GM18858 (cell line): Measurements from ENCODE around the gene SCAF1.
A peak's percentile ranks its signal among the peaks of the same experiment; 100 is the strongest.
"Not testable (repeated sequence)": the region's sequence is repeated elsewhere in the genome, so short reads cannot be mapped to it uniquely, and the experiment has no call there.

Experiments used
- ATAC-seq: cut with Tn5 transposase; IDR thresholded peaks from one replicate; pipeline ENCODE4 v1.9.1; 2021; ENCODE audit not compliant: unreplicated experiment

Gene SCAF1

GRCh38 chr19:49615861-49616260, 26.1 kb upstream of the SCAF1 start:
- ATAC-seq, result no peak

GRCh38 chr19:49616532-49616931, 25.5 kb upstream of the SCAF1 start:
- ATAC-seq, result no peak

DNA sequence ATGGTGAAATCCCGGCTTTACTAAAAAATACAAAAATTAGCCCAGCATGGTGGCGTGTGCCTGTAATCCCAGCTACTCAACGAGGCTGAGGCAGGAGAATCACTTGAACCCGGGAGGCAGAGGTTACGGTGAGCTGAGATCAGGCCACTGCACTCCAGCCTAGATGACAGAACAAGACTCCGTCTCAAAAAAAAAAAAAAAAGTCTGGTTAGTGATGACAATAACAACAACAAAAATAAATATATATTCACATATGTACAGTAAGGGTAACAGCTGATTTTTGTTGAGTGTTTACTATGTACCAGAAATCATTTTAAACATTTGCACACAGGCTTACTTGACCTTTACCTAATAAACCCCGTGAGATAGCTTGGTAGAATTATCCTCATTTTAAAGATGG, 25.1 kb upstream of the SCAF1 start:
- no peak for ATAC-seq

DNA sequence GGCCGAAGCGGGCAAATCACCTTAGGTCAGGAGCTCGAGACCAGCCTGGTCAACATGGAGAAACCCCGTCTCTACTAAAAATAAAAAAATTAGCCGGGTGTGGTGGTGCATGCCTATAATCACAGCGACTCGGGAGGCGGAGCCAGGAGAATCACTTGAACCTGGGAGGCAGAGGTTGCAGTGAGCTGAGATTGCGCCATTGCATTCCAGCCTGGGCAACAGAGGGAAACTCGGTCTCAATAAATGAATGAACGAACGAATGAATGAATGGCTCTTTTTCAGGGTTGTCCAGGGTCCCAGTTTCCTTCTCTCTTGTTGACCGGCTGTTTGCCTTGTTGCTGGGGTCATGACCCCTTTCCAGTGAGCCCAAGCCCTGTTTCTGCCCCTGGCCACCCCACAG, 24.1 kb upstream of the SCAF1 start:
- ATAC-seq, result not testable (repeated sequence)

DNA sequence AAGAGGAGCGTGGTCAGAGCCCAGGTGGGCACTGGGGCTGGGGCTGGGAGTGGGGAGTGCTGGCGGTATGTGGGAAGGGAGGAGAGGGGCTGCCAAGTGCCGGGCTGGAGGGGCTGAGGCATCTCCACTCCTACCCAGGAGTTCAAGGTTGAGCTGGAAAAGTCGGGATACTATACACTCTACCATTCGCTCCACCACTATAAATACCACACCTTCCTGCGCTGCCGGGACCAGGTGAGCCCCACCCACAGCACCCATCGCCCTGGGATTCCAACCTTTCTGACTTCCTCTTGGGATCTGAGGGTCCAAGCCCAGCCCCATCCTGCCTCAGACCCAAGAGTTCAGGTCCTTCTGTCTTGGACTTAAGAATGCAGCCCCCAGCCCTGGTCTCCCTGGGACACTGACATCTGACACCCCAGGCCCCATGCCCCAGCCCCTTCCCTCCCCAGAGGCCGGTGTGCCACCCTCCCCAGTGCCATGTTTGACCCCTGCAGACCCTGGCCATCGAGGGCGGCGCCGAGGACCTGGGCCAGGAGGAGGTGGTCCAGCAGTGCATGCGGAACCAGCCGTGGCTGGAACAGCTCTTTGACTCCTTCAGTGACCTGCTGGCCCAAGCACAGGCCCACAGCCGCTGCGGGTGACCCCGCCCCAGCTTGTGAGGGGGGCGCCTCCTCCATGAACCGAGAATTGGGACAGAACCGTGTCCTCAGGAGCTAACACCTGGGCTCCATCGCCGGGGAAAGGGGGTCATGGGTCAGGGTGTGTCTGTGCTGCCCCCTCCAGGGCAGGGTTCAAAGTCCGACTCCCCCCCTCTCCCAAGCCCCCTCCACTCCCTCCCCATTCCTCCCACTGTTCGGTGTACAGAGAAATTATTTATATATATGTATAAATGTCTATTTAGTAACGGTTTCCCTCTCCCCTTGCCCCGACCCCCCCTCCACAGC, 16.8 kb upstream of the SCAF1 start:
- no peak for ATAC-seq

- ATAC-seq, result no peak
Observed at GRCh38 chr19:49626226-49626625, 15.8 kb upstream of the SCAF1 start.

DNA sequence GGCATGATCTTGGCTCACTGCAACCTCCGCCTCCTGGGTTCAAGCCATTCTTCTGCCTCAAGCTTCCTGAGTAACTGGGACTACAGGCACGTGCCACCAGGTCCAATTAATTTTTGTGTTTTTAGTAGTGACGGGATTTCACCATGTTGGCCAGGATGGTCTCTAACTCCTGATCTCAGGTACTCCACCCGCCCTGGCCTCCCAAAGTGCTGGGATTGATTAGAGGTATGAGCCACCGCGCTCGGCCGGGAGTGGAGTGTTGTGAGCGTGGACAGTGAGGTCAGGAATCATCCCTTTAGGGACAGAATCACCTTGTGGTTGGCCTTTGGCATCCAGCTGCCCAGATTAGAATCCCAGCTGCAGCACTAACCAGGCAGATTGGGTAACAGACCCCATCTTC, 12.3 kb upstream of the SCAF1 start:
- ATAC-seq, result no peak

DNA sequence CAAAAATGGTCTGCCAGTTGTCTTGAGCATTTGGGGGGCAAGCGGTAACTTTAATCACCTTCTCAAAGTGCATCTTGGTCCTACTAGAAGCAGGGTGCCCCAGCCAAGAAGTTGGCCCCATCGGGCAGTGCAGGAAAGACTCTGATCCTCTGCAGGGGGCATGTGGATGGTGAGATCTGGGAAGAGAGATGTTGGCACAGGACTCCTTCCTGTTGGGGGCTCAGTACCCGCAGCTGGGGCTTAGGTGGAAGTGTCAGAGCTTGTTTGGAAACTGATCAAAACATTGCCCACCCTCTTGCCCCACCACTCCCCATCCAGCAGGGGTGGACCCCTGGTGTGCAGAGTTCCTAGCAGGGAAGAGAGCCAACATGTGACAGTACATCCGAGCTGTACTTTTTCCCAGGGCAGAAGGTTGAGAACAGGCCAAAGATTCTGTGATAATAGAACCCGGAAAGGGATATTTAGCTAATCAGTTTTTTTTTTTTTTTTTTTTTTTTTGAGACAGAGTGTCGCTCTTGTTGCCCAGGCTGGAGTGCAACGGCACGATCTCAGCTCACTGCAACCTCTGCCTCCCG, 10.9 kb upstream of the SCAF1 start:
- no peak for ATAC-seq

- no peak for ATAC-seq
Observed at GRCh38 chr19:49631610-49632192, 10.3 kb upstream of the SCAF1 start.

DNA sequence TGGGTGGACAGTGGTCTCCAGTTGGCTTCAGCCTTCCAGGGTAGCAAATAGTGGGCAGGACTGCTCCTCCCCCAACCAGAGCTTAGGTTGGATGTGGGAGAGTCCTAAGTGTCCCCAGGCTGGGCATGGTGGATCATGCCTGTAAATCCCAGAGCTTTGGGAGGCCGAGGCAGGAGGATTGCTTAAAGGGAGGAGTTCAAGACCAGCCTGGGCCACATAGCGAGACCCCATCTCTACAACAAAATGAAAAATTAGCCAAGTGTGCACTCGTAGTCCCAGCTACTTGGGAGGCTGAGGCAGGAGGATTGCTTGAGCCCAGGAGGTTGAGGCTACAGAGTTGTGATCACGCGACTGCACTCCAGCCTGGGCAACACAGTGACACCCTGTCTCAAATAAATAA, 9.4 kb upstream of the SCAF1 start:
- ATAC-seq, result no peak

- not testable (repeated sequence) for ATAC-seq
Observed at GRCh38 chr19:49633273-49633672, 8.7 kb upstream of the SCAF1 start.

- no peak for ATAC-seq
Observed at GRCh38 chr19:49635530-49636232, 6.3 kb upstream of the SCAF1 start.

DNA sequence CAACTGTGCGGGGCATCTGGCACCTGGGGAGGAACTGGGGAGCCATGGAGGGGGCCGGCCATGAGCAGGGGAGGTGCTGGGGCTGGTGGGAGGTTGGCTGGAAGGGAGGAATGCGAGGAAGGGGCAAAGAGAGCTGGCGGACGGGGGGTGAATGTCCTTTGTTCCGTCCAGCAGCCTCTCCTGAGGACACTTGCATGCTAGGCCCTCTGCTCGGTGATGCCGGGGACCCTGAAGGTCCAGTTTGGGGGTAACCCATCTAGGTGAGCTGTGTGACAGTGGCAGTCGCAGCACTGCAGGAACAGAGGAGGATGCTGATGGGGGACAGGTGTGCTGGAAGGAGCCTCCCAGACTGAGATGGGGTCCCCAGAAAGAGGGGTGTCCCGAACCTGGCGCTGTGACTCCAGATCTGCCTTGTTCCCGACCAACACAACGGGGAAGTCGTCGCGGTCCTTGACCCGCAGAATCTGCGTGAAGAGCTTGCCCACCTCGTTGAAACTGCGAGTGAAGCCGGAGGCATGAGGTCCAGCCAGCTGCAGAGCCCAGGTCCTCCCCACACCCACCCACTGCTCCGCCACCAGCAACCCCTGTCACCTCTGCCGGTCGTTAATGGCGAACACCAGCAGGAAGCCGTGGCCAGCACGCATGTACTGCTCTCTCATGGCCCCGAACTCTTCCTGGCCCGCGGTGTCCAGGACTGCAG, 5.6 kb upstream of the SCAF1 start:
- ATAC-seq, result no peak

DNA sequence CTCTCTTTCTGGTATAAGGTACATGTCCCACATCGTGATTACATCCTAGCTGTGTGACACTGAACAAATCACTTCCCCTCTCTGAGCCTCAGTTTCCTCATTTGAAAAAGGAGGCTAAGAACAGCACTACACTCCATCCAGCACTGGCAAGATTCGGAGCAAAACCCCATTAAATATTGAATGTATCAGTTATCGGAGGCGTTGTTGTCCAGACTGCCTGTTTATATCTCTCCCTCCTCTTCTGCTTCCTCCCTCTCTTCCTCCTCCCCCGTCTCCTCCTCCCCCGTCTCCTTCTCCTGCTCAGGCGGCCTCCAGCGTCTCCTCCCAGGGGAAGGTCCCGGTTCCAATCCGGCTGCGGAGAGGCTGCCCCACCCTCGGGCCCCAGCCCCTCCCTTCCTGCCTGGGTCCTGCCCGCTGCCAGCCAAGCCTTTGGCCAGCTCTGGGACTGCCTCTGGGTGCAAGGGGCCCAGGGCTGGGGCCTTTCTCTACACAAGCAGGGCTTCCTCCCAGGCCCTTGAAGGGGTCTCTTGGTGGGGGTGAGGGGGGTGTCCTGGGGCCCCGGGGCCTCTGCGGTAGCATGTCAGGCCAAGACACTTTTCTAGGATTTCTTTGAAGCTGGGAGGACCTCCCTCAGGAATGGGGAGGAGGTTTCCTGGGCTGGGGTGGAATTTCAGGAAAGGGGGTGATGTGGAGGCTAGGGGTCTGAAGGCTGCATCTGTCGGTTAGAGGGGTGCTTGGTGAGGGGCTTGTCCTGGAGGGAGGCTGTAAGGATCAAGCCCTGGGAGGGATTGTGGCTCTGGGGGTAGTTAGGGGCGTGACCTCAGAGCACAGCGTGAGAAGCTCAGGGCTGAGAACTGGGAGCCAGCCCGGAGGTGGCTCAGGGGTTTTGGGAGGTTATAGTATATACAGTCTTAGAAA, 3.9 kb upstream of the SCAF1 start:
- no peak for ATAC-seq

GRCh38 chr19:49639401-49640112, 2.5 kb upstream of the SCAF1 start:
- ATAC-seq, result no peak

- peak; percentile 52 for ATAC-seq
Observed at GRCh38 chr19:49640113-49640898, 1.7 kb upstream of the SCAF1 start, which contains the start of gene RRAS. RRAS (minus strand) TSS chr19:49640143; CDS start chr19:49640098, 45 bp downstream.

DNA sequence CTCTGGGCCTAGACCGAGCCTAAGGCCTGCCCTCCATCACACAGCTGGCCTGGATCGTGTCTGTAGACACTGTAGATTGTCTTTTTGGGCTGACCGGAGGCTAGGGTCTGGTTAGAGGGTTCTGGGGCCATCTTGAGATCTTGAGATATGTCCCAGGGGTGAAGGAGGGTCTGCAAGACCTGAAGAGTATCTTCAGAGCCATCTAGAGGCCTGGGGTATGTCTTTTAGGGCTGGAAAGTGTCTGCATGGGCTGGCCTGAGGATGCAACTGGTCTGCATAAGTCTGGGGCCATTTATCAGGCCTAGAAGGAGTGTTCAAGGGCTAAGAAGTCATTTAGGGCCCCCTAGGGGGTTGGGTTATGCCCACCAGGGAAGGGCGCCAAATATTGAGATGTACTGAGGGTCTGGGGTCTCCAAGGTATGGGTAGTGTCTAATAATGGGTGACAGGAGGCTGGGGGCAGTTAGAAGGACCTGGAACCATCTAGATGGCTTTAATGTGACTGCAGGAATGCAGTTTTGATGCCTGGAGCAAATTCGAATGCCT, 555 bp downstream of the SCAF1 start:
- no peak for ATAC-seq

- no peak for ATAC-seq
Observed at GRCh38 chr19:49643466-49643865, 1.5 kb downstream of the SCAF1 start.
